ENCODE measurements around the gene LPP.

The LPP gene

DNA sequence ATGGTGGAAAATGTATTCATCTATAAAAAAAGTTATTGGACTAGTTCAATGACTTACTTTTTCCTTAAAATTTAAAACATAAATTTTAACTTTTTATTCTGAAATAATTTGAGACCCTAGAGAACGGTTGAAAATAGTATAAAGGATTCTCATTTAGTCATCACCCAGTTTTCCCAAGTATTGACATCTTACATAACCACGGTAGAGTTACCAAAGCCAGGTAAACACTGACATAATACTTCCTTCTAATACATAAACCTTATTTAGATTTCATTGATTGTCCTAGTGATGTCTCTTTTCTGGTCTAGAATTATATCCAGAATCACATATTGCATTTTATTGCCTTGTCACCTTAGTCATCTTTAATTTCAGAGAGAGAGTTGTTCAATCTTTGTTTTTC is 319.1 kb downstream of the LPP start:
- TF ChIP-seq SPI1 (IDR thresholded peaks at IDR 0.05; ENCODE audit: borderline replicate concordance, low read depth) = no peak
- TF ChIP-seq CTCF (IDR thresholded peaks at IDR 0.05; ENCODE audit: insufficient read depth, low read length) = no peak
- TF ChIP-seq POLR2AphosphoS5 (IDR thresholded peaks at IDR 0.05; ENCODE audit: low read depth) = no peak
- TF ChIP-seq, protein P1, sequence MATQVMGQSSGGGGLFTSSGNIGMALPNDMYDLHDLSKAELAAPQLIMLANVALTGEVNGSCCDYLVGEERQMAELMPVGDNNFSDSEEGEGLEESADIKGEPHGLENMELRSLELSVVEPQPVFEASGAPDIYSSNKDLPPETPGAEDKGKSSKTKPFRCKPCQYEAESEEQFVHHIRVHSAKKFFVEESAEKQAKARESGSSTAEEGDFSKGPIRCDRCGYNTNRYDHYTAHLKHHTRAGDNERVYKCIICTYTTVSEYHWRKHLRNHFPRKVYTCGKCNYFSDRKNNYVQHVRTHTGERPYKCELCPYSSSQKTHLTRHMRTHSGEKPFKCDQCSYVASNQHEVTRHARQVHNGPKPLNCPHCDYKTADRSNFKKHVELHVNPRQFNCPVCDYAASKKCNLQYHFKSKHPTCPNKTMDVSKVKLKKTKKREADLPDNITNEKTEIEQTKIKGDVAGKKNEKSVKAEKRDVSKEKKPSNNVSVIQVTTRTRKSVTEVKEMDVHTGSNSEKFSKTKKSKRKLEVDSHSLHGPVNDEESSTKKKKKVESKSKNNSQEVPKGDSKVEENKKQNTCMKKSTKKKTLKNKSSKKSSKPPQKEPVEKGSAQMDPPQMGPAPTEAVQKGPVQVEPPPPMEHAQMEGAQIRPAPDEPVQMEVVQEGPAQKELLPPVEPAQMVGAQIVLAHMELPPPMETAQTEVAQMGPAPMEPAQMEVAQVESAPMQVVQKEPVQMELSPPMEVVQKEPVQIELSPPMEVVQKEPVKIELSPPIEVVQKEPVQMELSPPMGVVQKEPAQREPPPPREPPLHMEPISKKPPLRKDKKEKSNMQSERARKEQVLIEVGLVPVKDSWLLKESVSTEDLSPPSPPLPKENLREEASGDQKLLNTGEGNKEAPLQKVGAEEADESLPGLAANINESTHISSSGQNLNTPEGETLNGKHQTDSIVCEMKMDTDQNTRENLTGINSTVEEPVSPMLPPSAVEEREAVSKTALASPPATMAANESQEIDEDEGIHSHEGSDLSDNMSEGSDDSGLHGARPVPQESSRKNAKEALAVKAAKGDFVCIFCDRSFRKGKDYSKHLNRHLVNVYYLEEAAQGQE (IDR thresholded peaks at IDR 0.05; ENCODE audit: insufficient replicate concordance, low read depth) = no peak
- no peak for TF ChIP-seq GABPA (IDR thresholded peaks at IDR 0.05; ENCODE audit: low read depth)
- Histone ChIP-seq H3K27ac (replicated peaks) (no peak overlapping the region), H3K4me3 (replicated peaks; ENCODE audit: insufficient read depth, low read length) (no peak overlapping the region), H3K27me3 (ENCODE audit: insufficient read depth, poor library complexity, severe bottlenecking) (no peaks in the 10 kb centered on the region)
- DNase-seq (ENCODE audit: low read depth in 1 of 2, low spot score in 1 of 2) = no peak

GRCh38 chr3:188473591-188474288 is 319.8 kb downstream of the LPP start:
- TF ChIP-seq CTCF (IDR thresholded peaks at IDR 0.05; ENCODE audit: insufficient read depth, low read length) = no peak
- TF ChIP-seq, protein P1 (IDR thresholded peaks at IDR 0.05; ENCODE audit: insufficient replicate concordance, low read depth) = no peak
- no peak for TF ChIP-seq SPI1 (IDR thresholded peaks at IDR 0.05; ENCODE audit: borderline replicate concordance, low read depth)
- no peak for TF ChIP-seq POLR2AphosphoS5 (IDR thresholded peaks at IDR 0.05; ENCODE audit: low read depth)
- no peak for TF ChIP-seq GABPA (IDR thresholded peaks at IDR 0.05; ENCODE audit: low read depth)
- DNase-seq (ENCODE audit: low read depth in 1 of 2, low spot score in 1 of 2) = no peak
- no peaks in the 10 kb centered on the region for H3K27me3 ChIP-seq (ENCODE audit: insufficient read depth, poor library complexity, severe bottlenecking)
- no peak overlapping the region for H3K4me3 ChIP-seq (replicated peaks; ENCODE audit: insufficient read depth, low read length)
- H3K27ac ChIP-seq (replicated peaks) = no peak overlapping the region

DNA sequence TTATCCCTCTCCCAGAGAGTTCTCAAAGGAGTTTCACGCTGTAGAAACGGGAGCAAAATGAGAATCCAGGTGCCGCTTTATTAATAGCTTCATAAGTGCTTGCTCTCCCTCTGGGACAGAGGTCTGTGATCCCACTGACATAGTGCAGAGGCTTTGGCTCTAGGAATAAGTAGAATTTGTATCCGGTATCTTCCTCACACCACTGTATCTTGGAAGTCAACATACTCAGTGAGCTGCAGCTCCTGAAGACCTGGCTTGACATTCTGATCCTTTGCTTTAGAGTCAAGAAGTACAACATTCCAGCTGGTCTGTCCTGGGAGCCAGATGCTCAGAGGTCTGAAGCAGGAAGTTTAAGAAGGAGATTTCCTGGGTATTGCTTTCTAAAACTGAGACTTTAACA is 323.0 kb downstream of the LPP start:
- DNase-seq (ENCODE audit: low read depth in 1 of 2, low spot score in 1 of 2) = no peak
- Histone ChIP-seq H3K4me3 (replicated peaks; ENCODE audit: insufficient read depth, low read length) (no peak overlapping the region), H3K27me3 (ENCODE audit: insufficient read depth, poor library complexity, severe bottlenecking) (no peaks in the 10 kb centered on the region), H3K27ac (replicated peaks) (no peak overlapping the region)
- TF ChIP-seq, protein P1 (IDR thresholded peaks at IDR 0.05; ENCODE audit: insufficient replicate concordance, low read depth) = no peak
- no peak for TF ChIP-seq CTCF (IDR thresholded peaks at IDR 0.05; ENCODE audit: insufficient read depth, low read length)
